HEK293 (cell line): Measurements from ENCODE around the gene CDS1.
A peak's percentile ranks its signal among the peaks of the same experiment; 100 is the strongest.

Source experiments
- CTCF ChIA-PET: fragments of 350-600 bp; formaldehyde crosslinking; extraction: SDS; loops from one replicate; lab custom pipeline; 2021; ENCODE audit warnings: antibody characterized with exemption; lab: Yijun Ruan, JAX
- POLR2A ChIA-PET: fragments of 300-600 bp; formaldehyde crosslinking; extraction: SDS; loops from one replicate; lab custom pipeline; 2020; ENCODE audit warnings: antibody characterized with exemption, inconsistent platforms; lab: Yijun Ruan, JAX
- H3K27ac ChIP-seq: fragments of 200-500 bp; sonication (Bioruptor generic); 2 replicates; pipeline ENCODE4 v1.5.1; 2014; ENCODE audit warnings: low read depth, low read length, control low read depth, inconsistent platforms; ENCODE audit errors: extremely low read depth
- H3K36me3 ChIP-seq, 2 experiments: fragments of 200-500 bp in 1 of 2; sonication (Bioruptor generic) in 1 of 2; 1 replicate in 1 of 2; 2 replicates in 1 of 2; pipeline ENCODE4 v1.5.1; 2014 to 2017; ENCODE audit warnings: inconsistent platforms in 2 of 2, low read length in 2 of 2; ENCODE audit not compliant: control insufficient read depth in 2 of 2, insufficient read depth in 1 of 2
- H3K4me1 ChIP-seq: fragments of 200-500 bp; sonication (Bioruptor generic); 2 replicates; pipeline ENCODE4 v1.5.1; 2014; ENCODE audit warnings: mild to moderate bottlenecking, low read length, inconsistent platforms; ENCODE audit not compliant: control insufficient read depth, insufficient read depth
- H3K4me3 ChIP-seq: 2 replicates; pipeline ENCODE4 v1.5.1; 2011; ENCODE audit warnings: low read depth, mild to moderate bottlenecking, control low read depth, low read length, moderate library complexity
- H3K9me3 ChIP-seq: fragments of 200-500 bp; sonication (Bioruptor generic); 2 replicates; pipeline ENCODE4 v1.5.1; 2014; ENCODE audit warnings: low read depth, low read length, inconsistent platforms; ENCODE audit not compliant: control insufficient read depth, insufficient read depth
- BCL11A ChIP-seq: fragments of 450-650 bp; formaldehyde crosslinking; IDR thresholded peaks from 2 replicates; pipeline ENCODE4 v1.5.1; 2016; ENCODE audit warnings: low read depth, missing biosample characterization, missing genetic modification characterization
- FEZF1 ChIP-seq: fragments of 450-650 bp; formaldehyde crosslinking; IDR thresholded peaks from 2 replicates; pipeline ENCODE4 v1.5.1; 2016; ENCODE audit warnings: missing biosample characterization, missing genetic modification characterization
- HOXC10 ChIP-seq: sonication (generic); formaldehyde crosslinking; IDR thresholded peaks from 2 replicates; pipeline ENCODE4 v1.8.1; 2023; ENCODE audit warnings: mild to moderate bottlenecking, missing genetic modification reagents
- KLF7 ChIP-seq: fragments of 450-650 bp; formaldehyde crosslinking; IDR thresholded peaks from 2 replicates; pipeline ENCODE4 v1.5.1; 2016; ENCODE audit warnings: missing biosample characterization, missing genetic modification characterization, borderline replicate concordance
- KLF8 ChIP-seq: fragments of 450-650 bp; formaldehyde crosslinking; IDR thresholded peaks from 2 replicates; pipeline ENCODE4 v1.5.1; 2016; ENCODE audit warnings: missing biosample characterization, missing genetic modification characterization
- MZF1 ChIP-seq: fragments of 450-650 bp; formaldehyde crosslinking; IDR thresholded peaks from 2 replicates; pipeline ENCODE4 v1.5.1; 2017; ENCODE audit warnings: missing biosample characterization, missing genetic modification characterization, borderline replicate concordance
- RBAK ChIP-seq: fragments of 450-650 bp; formaldehyde crosslinking; IDR thresholded peaks from 2 replicates; pipeline ENCODE4 v1.5.1; 2016; ENCODE audit warnings: missing biosample characterization, missing genetic modification characterization
- SCRT1 ChIP-seq: fragments of 450-650 bp; formaldehyde crosslinking; IDR thresholded peaks from 2 replicates; pipeline ENCODE4 v1.5.1; 2016; ENCODE audit warnings: missing biosample characterization, missing genetic modification characterization, borderline replicate concordance
- SCRT2 ChIP-seq: fragments of 450-650 bp; formaldehyde crosslinking; IDR thresholded peaks from 2 replicates; pipeline ENCODE4 v1.5.1; 2016; ENCODE audit warnings: missing biosample characterization, missing genetic modification characterization
- SP3 ChIP-seq: fragments of 450-650 bp; formaldehyde crosslinking; IDR thresholded peaks from 2 replicates; pipeline ENCODE4 v1.5.1; 2016; ENCODE audit warnings: missing biosample characterization, missing genetic modification characterization
- ZBTB1 ChIP-seq: fragments of 450-650 bp; formaldehyde crosslinking; IDR thresholded peaks from 2 replicates; pipeline ENCODE4 v1.5.1; 2016; ENCODE audit warnings: missing biosample characterization, missing genetic modification characterization
- ZNF175 ChIP-seq: fragments of 450-650 bp; formaldehyde crosslinking; IDR thresholded peaks from 2 replicates; pipeline ENCODE4 v1.5.1; 2016; ENCODE audit warnings: missing biosample characterization, missing genetic modification characterization
- ZNF211 ChIP-seq: fragments of 450-650 bp; formaldehyde crosslinking; IDR thresholded peaks from 2 replicates; pipeline ENCODE4 v1.5.1; 2016; ENCODE audit warnings: low read depth, missing biosample characterization, missing genetic modification characterization
- ZNF223 ChIP-seq: fragments of 450-650 bp; formaldehyde crosslinking; IDR thresholded peaks from 2 replicates; pipeline ENCODE4 v1.5.1; 2016; ENCODE audit warnings: missing biosample characterization, missing genetic modification characterization
- ZNF248 ChIP-seq: fragments of 450-650 bp; formaldehyde crosslinking; IDR thresholded peaks from 2 replicates; pipeline ENCODE4 v1.5.1; 2017; ENCODE audit warnings: missing biosample characterization, missing genetic modification characterization
- ZNF274 ChIP-seq, 2 experiments: fragments of 200-500 bp in 1 of 2; fragments of 450-650 bp in 1 of 2; sonication (Bioruptor generic) in 1 of 2; formaldehyde crosslinking in 1 of 2; IDR thresholded peaks; 2 replicates each; pipeline versions ENCODE4 v1.5.1 to v1.6.1; 2014 to 2016; ENCODE audit warnings: borderline replicate concordance in 1 of 2, inconsistent platforms in 1 of 2, low read length in 1 of 2, missing biosample characterization in 1 of 2, missing genetic modification characterization in 1 of 2
- ZNF292 ChIP-seq: fragments of 450-650 bp; formaldehyde crosslinking; IDR thresholded peaks from 2 replicates; pipeline ENCODE4 v1.5.1; 2016; ENCODE audit warnings: low read depth, missing biosample characterization, missing genetic modification characterization, borderline replicate concordance
- ZNF37A ChIP-seq: fragments of 450-650 bp; IDR thresholded peaks from 2 replicates; pipeline ENCODE4 v1.5.1; 2018; ENCODE audit warnings: missing biosample characterization, missing genetic modification characterization
- ZNF404 ChIP-seq: fragments of 450-650 bp; formaldehyde crosslinking; IDR thresholded peaks from 2 replicates; pipeline ENCODE4 v1.5.1; 2017; ENCODE audit warnings: missing biosample characterization, missing genetic modification characterization
- ZNF426 ChIP-seq: fragments of 450-650 bp; formaldehyde crosslinking; IDR thresholded peaks from 2 replicates; pipeline ENCODE4 v1.5.1; 2017; ENCODE audit warnings: missing biosample characterization, missing genetic modification characterization, mild to moderate bottlenecking, inconsistent platforms, moderate library complexity
- ZNF555 ChIP-seq: fragments of 450-650 bp; formaldehyde crosslinking; conservative IDR thresholded peaks from 2 replicates; pipeline ENCODE4 v1.5.1; 2017; ENCODE audit warnings: missing biosample characterization, mild to moderate bottlenecking, missing genetic modification characterization, inconsistent platforms
- ZNF561 ChIP-seq: fragments of 450-650 bp; IDR thresholded peaks from 2 replicates; pipeline ENCODE4 v1.5.1; 2018; ENCODE audit warnings: missing biosample characterization, missing genetic modification characterization, borderline replicate concordance
- ZNF670 ChIP-seq: fragments of 450-650 bp; formaldehyde crosslinking; IDR thresholded peaks from 2 replicates; pipeline ENCODE4 v1.5.1; 2016; ENCODE audit warnings: missing biosample characterization, missing genetic modification characterization, low read depth
- ZNF830 ChIP-seq: fragments of 450-650 bp; IDR thresholded peaks from 2 replicates; pipeline ENCODE4 v1.5.0; 2018; ENCODE audit warnings: missing biosample characterization, missing genetic modification characterization, low read depth, mild to moderate bottlenecking, moderate library complexity
- TF ChIP-seq, protein P1 (sequence below): fragments of 450-650 bp; formaldehyde crosslinking; IDR thresholded peaks from 2 replicates; pipeline ENCODE4 v1.5.1; 2016; ENCODE audit warnings: missing biosample characterization, missing genetic modification characterization, borderline replicate concordance
- TF ChIP-seq, protein P2 (sequence below): IDR thresholded peaks from 2 replicates; pipeline ENCODE4 v1.6.1; 2011; ENCODE audit warnings: mild to moderate bottlenecking, low read depth, low read length, borderline replicate concordance

CDS1 gene

DNA sequence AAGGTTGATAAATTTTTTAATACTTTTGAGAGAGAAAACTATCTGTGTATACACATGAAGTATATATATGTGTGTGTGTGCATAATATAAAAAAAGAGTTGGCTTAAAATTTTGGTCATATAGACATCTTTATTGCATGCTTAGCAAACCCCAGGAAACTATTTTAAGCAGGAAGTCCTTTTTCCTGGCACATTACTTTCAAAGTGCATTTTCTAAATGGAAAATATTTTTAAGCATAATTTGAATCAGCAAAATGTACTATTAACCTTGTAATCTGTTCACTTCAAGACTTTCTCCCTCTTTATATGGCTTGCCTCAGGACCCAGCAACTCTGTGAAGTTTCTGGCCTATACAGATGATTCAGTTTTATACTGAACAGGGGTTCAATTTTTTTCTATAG is 106.3 kb downstream of the CDS1 start (continued):
- no peak for TF ChIP-seq FEZF1 (tag by site-specific recombination)

DNA sequence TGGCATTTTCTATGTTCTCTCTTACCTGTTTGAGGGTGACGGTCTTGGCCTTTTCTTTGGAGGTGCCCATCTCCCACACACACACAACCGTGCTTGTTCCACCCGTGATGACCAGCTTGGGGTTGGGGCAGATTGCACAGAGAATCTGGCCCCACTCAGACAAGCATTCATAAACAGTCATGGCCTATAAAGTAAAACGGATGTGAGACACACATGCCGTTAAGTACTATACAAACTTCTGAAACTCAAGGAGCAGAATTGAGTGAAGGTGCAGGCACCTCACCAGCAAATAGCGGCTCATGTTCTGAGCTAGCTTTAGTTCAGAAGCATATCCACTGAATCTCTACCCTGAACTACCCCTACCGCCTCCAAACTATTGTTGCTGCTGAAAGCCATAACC is 107.6 kb downstream of the CDS1 start:
- no peak for TF ChIP-seq SP3 (tag by site-specific recombination)
- no peak for TF ChIP-seq KLF8 (tag by site-specific recombination)
- no peak for TF ChIP-seq KLF7 (tag by site-specific recombination)
- TF ChIP-seq ZNF830 (tag by site-specific recombination): no peak
- TF ChIP-seq BCL11A (tag by site-specific recombination): no peak
- no peak for TF ChIP-seq MZF1 (tag by site-specific recombination)
- no peaks in the 10 kb centered on the region for H3K4me1 ChIP-seq
- H3K9me3 ChIP-seq: no peaks in the 10 kb centered on the region
- CTCF ChIA-PET: no interaction called here
- POLR2A ChIA-PET: no interaction called here
- H3K4me3 ChIP-seq: no peak overlapping the region
- H3K36me3 ChIP-seq: peaks cover 0 to 69% of the 10 kb centered on the region in 2 experiments
- H3K27ac ChIP-seq: no peak overlapping the region

DNA sequence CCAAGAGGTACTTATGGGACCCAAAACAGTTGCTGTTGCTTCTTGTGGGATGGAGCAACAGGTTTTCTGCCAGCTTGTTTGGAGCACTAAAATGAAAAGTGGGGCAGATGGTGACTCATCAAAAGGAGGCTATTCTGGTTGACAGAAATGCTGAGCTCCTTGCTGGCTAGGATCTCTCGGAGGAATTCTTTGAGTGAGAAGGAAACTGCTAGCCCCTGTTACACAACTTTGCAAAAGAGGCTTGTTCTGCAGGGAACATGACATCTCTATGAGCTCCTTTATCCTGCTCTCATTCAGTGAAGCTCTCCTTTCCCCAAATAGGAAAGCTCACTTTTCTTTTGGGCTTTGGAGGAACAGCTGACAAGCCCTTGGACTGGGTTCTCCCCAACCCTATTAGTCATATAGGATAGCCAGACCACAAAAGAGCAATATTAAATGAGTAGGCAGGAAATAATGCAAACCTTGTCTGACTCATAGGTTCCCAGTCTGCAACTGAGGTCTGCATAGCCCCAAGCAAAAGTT is 108.3 kb downstream of the CDS1 start:
- no peak overlapping the region for H3K27ac ChIP-seq
- peaks cover 0 to 74% of the 10 kb centered on the region in 2 experiments for H3K36me3 ChIP-seq
- H3K4me1 ChIP-seq: no peaks in the 10 kb centered on the region
- TF ChIP-seq SCRT2 (tag by site-specific recombination): peak; percentile 86
- no peak for TF ChIP-seq ZNF223 (tag by site-specific recombination)
- no peak overlapping the region for H3K4me3 ChIP-seq
- CTCF ChIA-PET: interaction anchor here (0.6 kb wide), 1 partner anchor 16 kb away, joined by 3 read pairs; no protein-coding TSS in a partner anchor
- POLR2A ChIA-PET: interaction anchor here (0.7 kb wide), 1 partner anchor 92 kb away, joined by 4 read pairs; no protein-coding TSS in a partner anchor
- no peaks in the 10 kb centered on the region for H3K9me3 ChIP-seq

DNA sequence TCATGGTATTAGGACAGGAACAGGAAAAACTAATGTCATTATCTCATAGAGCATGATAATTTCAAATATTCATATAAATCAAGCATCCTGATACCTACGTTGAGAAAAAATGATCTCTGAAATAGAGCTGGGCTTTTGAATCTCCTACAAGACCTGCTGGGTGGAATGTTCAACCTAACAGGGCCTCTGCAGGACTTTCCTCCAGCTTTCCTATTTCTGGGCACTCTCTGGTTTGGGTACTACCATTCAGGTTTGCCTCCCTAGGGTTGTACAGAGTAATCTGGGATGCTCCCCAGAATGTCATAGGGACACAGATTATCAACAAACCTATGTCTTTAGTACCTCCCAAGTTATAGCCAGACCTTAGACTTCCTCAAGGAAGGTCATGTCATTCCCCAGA is 108.9 kb downstream of the CDS1 start:
- ChIA-PET CTCF (no interaction called here), POLR2A (no interaction called here)
- H3K36me3 ChIP-seq: peaks cover 0 to 73% of the 10 kb centered on the region in 2 experiments; a peak in 2 of 3 replicates
- no peaks in the 10 kb centered on the region for H3K9me3 ChIP-seq
- H3K4me3 ChIP-seq: no peak overlapping the region
- no peak overlapping the region for H3K27ac ChIP-seq
- TF ChIP-seq ZNF404 (no peak), ZNF561 (tag by site-specific recombination) (no peak), ZNF426 (tag by site-specific recombination) (no peak), ZNF274 (IDR thresholded peaks at IDR 0.05; ENCODE audit: low read length) (no peak), ZNF274 (tag by site-specific recombination; IDR thresholded peaks at IDR 0.05; ENCODE audit: borderline replicate concordance) (no peak), RBAK (no peak), ZNF211 (no peak)
- H3K4me1 ChIP-seq: no peaks in the 10 kb centered on the region

DNA sequence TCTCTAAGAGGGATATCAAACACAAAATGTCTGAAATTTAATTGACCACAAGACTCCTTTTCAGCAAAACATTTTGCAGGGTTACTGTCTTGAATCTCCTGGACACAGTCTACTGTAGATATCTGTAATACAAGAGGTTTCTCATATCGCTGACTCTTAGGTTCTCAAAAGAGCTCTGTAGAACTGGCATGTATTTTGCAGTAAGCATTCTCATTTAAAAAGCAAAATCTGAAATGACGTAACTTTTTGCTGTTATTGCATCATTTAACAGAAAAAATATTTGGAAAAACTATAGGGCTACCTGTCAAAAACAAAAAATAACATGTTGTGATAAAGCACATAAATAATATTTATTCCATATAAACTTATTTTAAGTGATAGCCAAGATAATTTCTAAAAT is 114.2 kb downstream of the CDS1 start:
- Histone ChIP-seq H3K4me1 (no peaks in the 10 kb centered on the region), H3K9me3 (no peaks in the 10 kb centered on the region), H3K27ac (no peak overlapping the region), H3K4me3 (no peak overlapping the region), H3K36me3 (peaks cover 4 to 69% of the 10 kb centered on the region in 2 experiments; a peak in 2 of 3 replicates)
- ChIA-PET CTCF (interaction anchor here (0.9 to 1.4 kb wide), 2 partner anchors 119 to 274 kb away, joined by 3 read pairs; no protein-coding TSS in a partner anchor), POLR2A (no interaction called here)
- TF ChIP-seq ZNF555 (tag by site-specific recombination) (no peak), ZNF292 (tag by site-specific recombination) (no peak), HOXC10 (CRISPR knock-in tag) (no peak), SCRT1 (tag by site-specific recombination) (no peak), ZNF175 (tag by site-specific recombination) (no peak), ZNF670 (no peak), ZBTB1 (tag by site-specific recombination) (no peak), KLF8 (tag by site-specific recombination) (no peak), ZNF248 (tag by site-specific recombination) (no peak), ZNF37A (tag by site-specific recombination) (no peak)
- TF ChIP-seq, protein P1, sequence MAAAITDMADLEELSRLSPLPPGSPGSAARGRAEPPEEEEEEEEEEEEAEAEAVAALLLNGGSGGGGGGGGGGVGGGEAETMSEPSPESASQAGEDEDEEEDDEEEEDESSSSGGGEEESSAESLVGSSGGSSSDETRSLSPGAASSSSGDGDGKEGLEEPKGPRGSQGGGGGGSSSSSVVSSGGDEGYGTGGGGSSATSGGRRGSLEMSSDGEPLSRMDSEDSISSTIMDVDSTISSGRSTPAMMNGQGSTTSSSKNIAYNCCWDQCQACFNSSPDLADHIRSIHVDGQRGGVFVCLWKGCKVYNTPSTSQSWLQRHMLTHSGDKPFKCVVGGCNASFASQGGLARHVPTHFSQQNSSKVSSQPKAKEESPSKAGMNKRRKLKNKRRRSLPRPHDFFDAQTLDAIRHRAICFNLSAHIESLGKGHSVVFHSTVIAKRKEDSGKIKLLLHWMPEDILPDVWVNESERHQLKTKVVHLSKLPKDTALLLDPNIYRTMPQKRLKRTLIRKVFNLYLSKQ: no peak
- TF ChIP-seq, protein P2, sequence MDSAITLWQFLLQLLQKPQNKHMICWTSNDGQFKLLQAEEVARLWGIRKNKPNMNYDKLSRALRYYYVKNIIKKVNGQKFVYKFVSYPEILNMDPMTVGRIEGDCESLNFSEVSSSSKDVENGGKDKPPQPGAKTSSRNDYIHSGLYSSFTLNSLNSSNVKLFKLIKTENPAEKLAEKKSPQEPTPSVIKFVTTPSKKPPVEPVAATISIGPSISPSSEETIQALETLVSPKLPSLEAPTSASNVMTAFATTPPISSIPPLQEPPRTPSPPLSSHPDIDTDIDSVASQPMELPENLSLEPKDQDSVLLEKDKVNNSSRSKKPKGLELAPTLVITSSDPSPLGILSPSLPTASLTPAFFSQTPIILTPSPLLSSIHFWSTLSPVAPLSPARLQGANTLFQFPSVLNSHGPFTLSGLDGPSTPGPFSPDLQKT: no peak
